GM21786 (cell line): ENCODE measurements around the gene AHNAK.
A peak's percentile ranks its signal among the peaks of the same experiment; 100 is the strongest.
"Not testable (repeated sequence)": the region's sequence is repeated elsewhere in the genome, so short reads cannot be mapped to it uniquely, and the experiment has no call there.

Experiments used
- ATAC-seq: cut with Tn5 transposase; IDR thresholded peaks from one replicate; pipeline ENCODE4 v1.9.1; 2021; ENCODE audit not compliant: unreplicated experiment

The AHNAK gene

DNA sequence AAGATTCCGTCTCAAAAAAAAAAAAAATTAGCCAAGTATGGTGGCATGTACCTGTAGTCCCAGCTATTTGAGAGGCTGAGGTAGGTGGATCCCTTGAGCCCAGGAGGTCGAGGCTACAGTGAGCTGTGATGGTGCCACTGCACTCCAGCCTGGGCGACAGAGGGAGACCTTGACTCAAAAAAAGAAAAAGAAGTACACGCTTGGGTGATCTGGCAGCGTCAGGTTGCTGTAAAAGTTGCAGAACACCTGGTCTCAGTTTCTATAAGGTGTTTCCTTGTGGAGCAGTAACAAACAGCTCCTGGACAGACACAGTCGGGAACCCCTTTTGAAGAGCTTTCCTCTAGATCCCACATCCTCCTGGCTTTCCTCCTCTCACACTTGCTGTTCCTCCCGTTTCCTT, 82.0 kb downstream of the AHNAK start:
- no peak for ATAC-seq

DNA sequence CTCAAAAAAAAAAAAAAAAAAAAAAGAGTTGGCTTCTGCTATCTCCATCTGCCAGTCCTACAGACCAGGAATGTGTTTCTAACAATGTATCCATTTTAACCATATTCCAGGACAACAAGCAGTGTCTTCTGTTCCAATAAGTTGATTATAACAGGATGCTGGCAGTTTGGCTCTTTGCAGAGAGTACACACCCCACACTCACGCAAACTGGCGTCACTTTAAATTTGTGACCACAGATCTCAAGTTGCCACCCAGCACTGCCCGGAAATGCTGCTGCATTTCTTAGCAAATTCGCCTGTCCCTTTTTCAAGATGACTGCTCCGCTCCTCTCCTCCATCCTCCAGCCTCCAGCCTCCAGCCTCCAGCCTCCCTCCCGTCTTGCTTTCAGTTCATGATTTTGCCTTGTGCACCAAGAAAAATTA, 83.5 kb downstream of the AHNAK start:
- no peak for ATAC-seq

DNA sequence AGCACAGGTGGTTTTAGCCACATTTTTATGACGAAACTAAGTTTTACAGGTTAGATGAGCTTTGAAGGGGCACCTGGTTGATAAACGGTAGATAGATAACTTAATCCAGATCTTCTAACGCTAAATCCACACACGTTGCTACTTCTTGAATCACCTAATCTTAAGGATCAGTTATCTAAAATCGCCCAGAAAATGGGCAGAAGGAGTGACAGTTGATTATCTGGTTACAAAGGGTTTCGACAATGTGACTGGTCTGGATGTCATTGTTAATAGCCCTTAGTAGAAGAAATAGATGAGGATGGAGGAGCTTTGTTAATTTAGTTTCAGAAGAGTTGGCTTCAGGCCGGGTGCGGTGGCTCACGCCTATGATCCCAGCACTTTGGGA, 84.1 kb downstream of the AHNAK start:
- no peak for ATAC-seq

DNA sequence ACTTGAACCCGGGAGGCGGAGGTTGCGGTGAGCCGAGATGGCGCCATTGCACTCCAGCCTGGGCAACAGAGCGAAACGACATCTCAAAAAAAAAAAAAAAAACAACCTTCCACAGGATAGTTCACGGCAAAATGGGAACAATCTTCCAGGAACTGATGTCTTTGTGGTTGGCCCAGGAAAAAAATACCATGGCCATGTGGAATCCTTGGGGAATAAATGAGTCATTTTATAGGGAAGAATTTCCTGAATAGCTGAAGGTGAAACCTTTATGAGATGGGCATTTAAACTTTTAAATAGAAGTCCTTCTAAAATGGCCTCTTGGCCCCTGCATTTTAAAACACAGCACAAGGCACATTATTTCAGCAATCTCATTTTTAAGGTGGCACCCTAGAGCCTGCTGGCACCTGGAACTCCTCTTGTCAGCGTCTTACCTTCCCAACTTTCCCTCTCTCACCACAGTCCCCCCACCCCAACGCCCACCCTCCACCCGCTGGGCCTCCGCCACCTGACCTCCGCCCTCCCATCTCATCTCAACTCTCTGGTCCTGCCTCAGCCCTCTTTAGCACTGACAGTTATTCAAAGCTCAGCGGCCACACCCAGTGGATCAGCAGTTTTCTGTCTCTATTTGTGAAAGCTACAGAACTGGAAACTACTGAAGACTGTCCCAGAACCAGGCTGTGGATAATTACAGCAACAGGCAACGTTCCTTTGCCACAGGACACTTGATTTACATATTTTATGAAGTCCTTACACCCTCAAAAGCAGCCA, 84.7 kb downstream of the AHNAK start:
- no peak for ATAC-seq

GRCh38 chr11:62459080-62459479, 87.5 kb downstream of the AHNAK start:
- no peak for ATAC-seq

- no peak for ATAC-seq
Observed at GRCh38 chr11:62458212-62459002, 88.2 kb downstream of the AHNAK start.

- ATAC-seq = no peak
Observed at GRCh38 chr11:62457478-62457877, 89.1 kb downstream of the AHNAK start.

GRCh38 chr11:62456630-62457029, 90.0 kb downstream of the AHNAK start:
- no peak for ATAC-seq

DNA sequence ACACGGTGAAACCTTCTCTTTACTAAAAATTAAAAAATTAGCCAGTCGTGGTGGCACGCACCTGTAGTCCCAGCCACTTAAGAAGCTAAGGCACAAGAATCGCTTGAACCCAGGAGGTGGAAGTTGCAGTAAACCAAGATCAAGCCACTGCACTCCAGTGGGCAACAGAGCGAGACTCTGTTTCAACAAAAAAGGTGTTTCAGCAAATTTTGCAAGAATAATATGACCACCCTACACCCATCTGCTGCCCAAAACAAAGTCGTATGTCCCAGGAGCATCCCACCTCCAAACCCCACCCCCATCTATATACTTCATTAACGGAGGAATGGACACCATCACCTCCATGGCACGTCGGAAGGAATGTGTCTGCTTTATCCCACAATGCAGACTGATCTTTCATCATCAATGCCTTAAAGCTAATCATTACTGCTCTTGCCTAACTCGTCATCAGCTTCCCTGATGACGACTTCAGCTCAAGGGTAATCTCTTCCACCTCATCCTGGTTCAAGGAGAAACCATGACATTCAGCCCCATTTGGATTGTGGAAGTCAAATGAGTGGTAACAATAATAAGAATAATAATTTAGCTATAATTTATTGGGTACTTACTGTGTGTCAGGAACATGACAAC, 93.7 kb downstream of the AHNAK start:
- no peak for ATAC-seq

- no peak for ATAC-seq
Observed at GRCh38 chr11:62452261-62452660, 94.3 kb downstream of the AHNAK start.

- ATAC-seq = no peak
Observed at GRCh38 chr11:62451241-62451621, 95.4 kb downstream of the AHNAK start.

DNA sequence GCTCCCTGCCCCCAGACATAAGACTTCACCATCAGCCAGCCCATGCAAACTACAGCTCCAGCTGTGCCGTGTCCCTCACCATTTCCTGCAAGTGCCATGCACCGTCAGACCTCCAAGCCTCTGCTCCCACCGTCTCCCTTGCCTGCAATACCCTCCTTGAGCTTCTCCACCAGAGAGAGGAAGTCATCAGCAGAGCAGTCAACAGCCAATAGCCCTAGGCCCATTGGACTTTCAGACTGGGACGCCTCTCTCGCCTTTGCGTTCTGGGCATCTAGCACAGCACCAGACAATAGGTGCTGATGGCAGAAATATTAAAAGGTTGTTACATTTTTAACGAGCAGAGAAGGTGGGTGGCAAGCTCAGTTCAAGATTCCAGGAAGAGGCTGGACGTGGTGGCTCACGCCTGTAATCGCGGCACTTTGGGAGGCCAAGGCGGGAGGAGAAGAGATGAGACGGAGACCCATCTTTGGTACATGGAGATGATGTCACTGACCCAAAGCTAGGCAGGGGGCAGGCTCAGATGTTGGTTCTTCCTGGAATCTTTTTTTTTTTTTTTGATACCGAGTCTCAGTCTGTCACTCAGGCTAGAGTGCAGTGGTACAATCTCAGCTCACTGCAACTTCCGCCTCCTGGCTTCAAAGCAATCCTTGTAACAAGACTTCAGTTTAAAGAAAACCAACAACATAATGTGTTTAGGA, 95.9 kb downstream of the AHNAK start:
- no peak for ATAC-seq

GRCh38 chr11:62449912-62450311, 96.7 kb downstream of the AHNAK start:
- ATAC-seq = not testable (repeated sequence)

DNA sequence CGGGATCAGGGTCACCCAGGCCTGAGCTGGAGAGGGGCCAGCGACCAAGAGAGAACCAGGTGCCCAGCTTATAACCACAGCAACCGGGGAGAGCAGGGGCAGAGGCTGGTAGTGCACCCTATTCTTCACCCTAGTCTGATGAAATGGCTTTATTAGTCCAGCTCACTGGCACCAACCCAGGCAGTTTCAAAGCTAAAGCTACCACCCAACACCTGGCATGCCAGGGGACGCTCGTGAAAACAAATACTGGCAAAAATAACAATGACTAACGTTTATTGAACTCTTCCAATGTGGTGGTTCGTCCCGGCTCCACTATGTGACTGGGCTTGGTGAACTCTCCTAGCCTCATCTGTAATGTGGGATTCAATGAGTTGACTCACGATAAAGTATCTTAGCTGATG, 97.2 kb downstream of the AHNAK start:
- ATAC-seq = no peak

GRCh38 chr11:62446091-62446490, 100.5 kb downstream of the AHNAK start:
- no peak for ATAC-seq

DNA sequence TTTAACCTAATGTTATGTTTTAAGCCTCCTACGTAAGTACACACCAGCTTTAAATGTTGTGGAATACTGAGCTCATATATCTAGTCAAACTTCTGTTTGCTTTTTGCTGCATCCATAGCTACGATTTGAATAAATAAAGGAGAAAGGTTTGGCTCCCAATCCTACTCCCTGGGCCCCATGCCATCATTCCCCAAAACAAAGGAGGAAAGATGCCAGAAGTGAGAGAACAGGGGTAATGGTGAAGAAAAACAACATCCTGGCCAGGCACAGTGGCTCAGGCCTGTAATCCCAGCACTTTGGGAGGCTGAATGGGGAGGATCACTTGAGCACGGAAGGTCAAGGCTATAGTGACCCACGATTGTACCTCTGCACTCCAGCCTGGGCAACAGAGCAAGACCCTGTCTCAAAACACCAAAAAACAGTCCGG, 101.3 kb downstream of the AHNAK start:
- ATAC-seq = no peak

GRCh38 chr11:62444835-62445234, 101.8 kb downstream of the AHNAK start:
- ATAC-seq = no peak

- ATAC-seq = peak; percentile 45
Observed at GRCh38 chr11:62444236-62444833, 102.3 kb downstream of the AHNAK start.

- no peak for ATAC-seq
Observed at GRCh38 chr11:62443390-62444235, 103.0 kb downstream of the AHNAK start.
